Spleen (tissue), 11 donors: Measurements from ENCODE around the gene FREY1. TPM values are rescaled to one million over a fixed set of nuclear protein-coding genes. Genes with fewer than 3 reads are reported as not detected.

Source experiments
- DNase-seq: peaks from one replicate; pipeline ENCODE4 v3.0.0-alpha.2; 2020
- H3K27ac ChIP-seq, 8 donors: fragments of 200-600 bp; sonication (generic) in 7 of 8; 1 replicate in 4 of 8; 2 replicates in 4 of 8; pipeline versions ENCODE4 v1.5.0 to v1.8.0; 2016 to 2021; ENCODE audit warnings: inconsistent platforms in 4 of 8, mild to moderate bottlenecking in 4 of 8, moderate library complexity in 1 of 8
- H3K27me3 ChIP-seq, 7 donors: fragments of 200-600 bp; sonication (generic) in 6 of 7; replicated peaks in 1 of 7; 1 replicate in 4 of 7; 2 replicates in 3 of 7; pipeline versions ENCODE4 v1.5.0 to v1.8.0; 2016 to 2021; ENCODE audit warnings: inconsistent platforms in 3 of 7, mild to moderate bottlenecking in 1 of 7
- H3K36me3 ChIP-seq, 6 donors: fragments of 200-600 bp; sonication (generic) in 5 of 6; 1 replicate in 4 of 6; 2 replicates in 2 of 6; pipeline versions ENCODE4 v1.5.0 to v1.8.0; 2016 to 2021; ENCODE audit warnings: inconsistent platforms in 2 of 6
- H3K4me1 ChIP-seq, 6 donors: fragments of 200-600 bp; sonication (generic) in 5 of 6; 1 replicate in 3 of 6; 2 replicates in 3 of 6; pipeline versions ENCODE4 v1.5.0 to v1.8.0; 2016 to 2021; ENCODE audit warnings: inconsistent platforms in 3 of 6
- H3K4me3 ChIP-seq, 8 donors: fragments of 200-600 bp; sonication (generic) in 7 of 8; 1 replicate in 4 of 8; 2 replicates in 4 of 8; pipeline versions ENCODE4 v1.5.0 to v1.8.0; 2016 to 2021; ENCODE audit warnings: inconsistent platforms in 4 of 8, mild to moderate bottlenecking in 4 of 8, moderate library complexity in 2 of 8
- H3K9me3 ChIP-seq, 8 donors: fragments of 200-600 bp; sonication (generic) in 7 of 8; 1 replicate in 4 of 8; 2 replicates in 4 of 8; pipeline versions ENCODE4 v1.5.0 to v1.8.0; 2016 to 2021; ENCODE audit warnings: inconsistent platforms in 4 of 8
- CTCF ChIP-seq, 11 experiments: fragments of 200-600 bp in 7 of 11; fragments of 450-650 bp in 4 of 11; sonication (generic) in 4 of 11; IDR thresholded peaks in 8 of 11; conservative IDR thresholded peaks in 3 of 11; 1 replicate in 7 of 11; 2 replicates in 4 of 11; pipeline versions ENCODE4 v1.4.0 to v1.8.0; 2016 to 2021; ENCODE audit warnings: antibody characterized with exemption in 11 of 11, inconsistent platforms in 4 of 11, mild to moderate bottlenecking in 1 of 11
- POLR2A ChIP-seq, 3 donors: fragments of 450-650 bp; IDR thresholded peaks; one replicate each; pipeline ENCODE4 v1.5.1; 2017; ENCODE audit warnings: antibody characterized with exemption in 3 of 3, mild to moderate bottlenecking in 1 of 3
- POLR2AphosphoS5 ChIP-seq, 3 donors: sonication (generic); formaldehyde crosslinking; IDR thresholded peaks; one replicate each; pipeline ENCODE4 v1.5.1; 2017; ENCODE audit warnings: antibody characterized with exemption in 3 of 3
- WGBS, 5 donors: extraction: QIAGEN DNeasy Blood & Tissue Kit in 3 of 5; methylation state at CpG; one replicate each; pipeline versions ENCODE4 v1.1.5 to v1.1.7; 2013 to 2018; 5-methylcytosine and 5-hydroxymethylcytosine counted together
- intact Hi-C: fragments of 100-400 bp; cut with DNase I; formaldehyde crosslinking; loops from one replicate; pipeline ENCODE4 v1.15.0; 2023; ENCODE audit warnings: low total_unique reads
- polyA plus RNA-seq, 3 donors: library from polyadenylated mRNA; stranded (reverse); fragments of 200-250 nt; gene quantifications; one replicate each; pipeline ENCODE4 v1.2.1, GENCODE V29; 2013
- total RNA-seq, 7 donors: library from RNA; depleted of rRNA in 3 of 7; stranded (reverse); fragments of >200 nt in 3 of 7; fragmentation: NEBNext Ultra II Directional in 4 of 7; extraction: Animal tissue kit (Norgen Biotek cat#: 25700) in 4 of 7; gene quantifications; one replicate each; pipeline versions ENCODE4 v1.1.0 to v1.2.1, GENCODE V29; 2016 to 2021
- donor health status: healthy with polysubstance abuse.
- donor health status: DM: no; HTN: no; CAD: no; lungs with moderate emphysema.
- donor health status: DM: no; HTN: no; CAD: no.
- donor health status: Bipolar disorder and iron deficiency.
- donor health status: healthy.
- donor health status: DM: no; HTN: no; CAD: no.
- donor health status: DM: yes; HTN: yes; CAD: no.

Gene FREY1
- total and polyA plus RNA-seq, 10 donors, result 0.13 to 2.0 (median 0.79) TPM; not detected in 2

GRCh38 chr11:45858751-45859398 is 48.2 kb downstream of the FREY1 start:
- H3K27me3 ChIP-seq, result no peaks in the 10 kb centered on the region
- peaks cover 10 to 92% (median 73%) of the 10 kb centered on the region in 6 donors for H3K36me3 ChIP-seq
- 76 to 87% (median 82%) methylated on average over 5 of the region's 5 CpGs for WGBS, 5 donors
- no peak for TF ChIP-seq POLR2AphosphoS5 (IDR thresholded peaks at IDR 0.05)
- no peak for TF ChIP-seq POLR2A (IDR thresholded peaks at IDR 0.05)
- TF ChIP-seq CTCF (IDR thresholded peaks at IDR 0.05 in 8 of 11, conservative IDR thresholded peaks at IDR 0.05 in 3 of 11), result no peak
- peaks cover 29 to 63% (median 35%) of the 10 kb centered on the region in 6 donors for H3K4me1 ChIP-seq
- H3K9me3 ChIP-seq, result no peaks in the 10 kb centered on the region
- DNase-seq, result no peak
- H3K27ac ChIP-seq, result peak overlapping the region in 6 of 8 donors; percentile 13 to 78 (median 60)
- intact Hi-C loops, result no loop called here
- H3K4me3 ChIP-seq, result no peak overlapping the region

- Histone ChIP-seq H3K9me3 (no peaks in the 10 kb centered on the region), H3K36me3 (peaks cover 5 to 89% (median 64%) of the 10 kb centered on the region in 6 donors), H3K4me3 (no peak overlapping the region), H3K27ac (peak overlapping the region in 6 of 8 donors; percentile 13 to 78 (median 60)), H3K4me1 (peaks cover 29 to 71% (median 44%) of the 10 kb centered on the region in 6 donors), H3K27me3 (no peaks in the 10 kb centered on the region)
- DNase-seq, result no peak
- intact Hi-C loops, result no loop called here
- WGBS, 5 donors, result 41 to 70% (median 59%) methylated on average over 2 of the region's 2 CpGs
- no peak for TF ChIP-seq CTCF (IDR thresholded peaks at IDR 0.05 in 8 of 11, conservative IDR thresholded peaks at IDR 0.05 in 3 of 11)
- TF ChIP-seq POLR2AphosphoS5 (IDR thresholded peaks at IDR 0.05), result peak in 1 of 3 donors; percentile 61
Measured at GRCh38 chr11:45857961-45858474, 49.1 kb downstream of the FREY1 start.

Other genes starting within 250 kb of the FREY1 start
- gene CHST1, start 241.6 kb downstream of the FREY1 start, total RNA-seq, result 10 to 100 TPM in 3 of 7 donors, 1 to 10 TPM in 4; 4.3 to 18.9 (median 9.0) TPM
- gene CHST1, start 241.6 kb downstream of the FREY1 start, polyA plus RNA-seq, result 1 to 10 TPM; 1.1 to 4.9 (median 3.3) TPM
- 10 to 100 TPM in 5 of 7 donors, 1 to 10 TPM in 2; 9.3 to 14.2 (median 12.1) TPM for gene SLC35C1, start 102.1 kb downstream of the FREY1 start, total RNA-seq
- 1 to 10 TPM; 2.8 to 7.4 (median 4.1) TPM for gene SLC35C1, start 102.1 kb downstream of the FREY1 start, polyA plus RNA-seq
- gene CRY2, start 59.8 kb downstream of the FREY1 start, total RNA-seq, result 10 to 100 TPM; 27.1 to 39.2 (median 33.1) TPM
- 10 to 100 TPM in 1 of 3 donors, 1 to 10 TPM in 2; 5.6 to 10.9 (median 5.6) TPM for gene CRY2, start 59.8 kb downstream of the FREY1 start, polyA plus RNA-seq
- 1 to 10 TPM; 1.7 to 6.0 (median 3.4) TPM for gene MAPK8IP1, start 21.6 kb downstream of the FREY1 start, total RNA-seq
- gene MAPK8IP1, start 21.6 kb downstream of the FREY1 start, polyA plus RNA-seq, result 1 to 10 TPM in 2 of 3 donors, under 1 TPM in 1; 0.80 to 2.2 (median 1.3) TPM
- 10 to 100 TPM; 29.2 to 36.7 (median 33.7) TPM for gene PEX16, start 10.6 kb upstream of the FREY1 start, total RNA-seq
- gene PEX16, start 10.6 kb upstream of the FREY1 start, polyA plus RNA-seq, result 10 to 100 TPM; 41.6 to 50.1 (median 46.1) TPM
- gene LARGE2, start 15.4 kb upstream of the FREY1 start, total RNA-seq, result 1 to 10 TPM; 2.5 to 8.4 (median 6.1) TPM
- 10 to 100 TPM in 2 of 3 donors, 1 to 10 TPM in 1; 4.7 to 18.8 (median 16.4) TPM for gene LARGE2, start 15.4 kb upstream of the FREY1 start, polyA plus RNA-seq
- gene PHF21A, start 214.2 kb upstream of the FREY1 start, total RNA-seq, result 100 to 1,000 TPM in 2 of 7 donors, 10 to 100 TPM in 5; 74.0 to 110 (median 85.3) TPM
- gene PHF21A, start 214.2 kb upstream of the FREY1 start, polyA plus RNA-seq, result 10 to 100 TPM in 2 of 3 donors, 1 to 10 TPM in 1; 9.2 to 22.0 (median 12.4) TPM